Gastroesophageal sphincter (tissue), 3 donors: Measurements from ENCODE around the gene TCEAL1.
"Not testable (repeated sequence)": the region's sequence is repeated elsewhere in the genome, so short reads cannot be mapped to it uniquely, and the experiment has no call there.

ENCODE experiments used
- EP300 ChIP-seq: sonication (generic); formaldehyde crosslinking; IDR thresholded peaks from one replicate; pipeline ENCODE4 v1.6.1; 2017; ENCODE audit warnings: antibody characterized with exemption, mild to moderate bottlenecking
- POLR2A ChIP-seq, 2 donors: fragments of 450-650 bp; IDR thresholded peaks; one replicate each; pipeline ENCODE4 v1.6.1; 2017; ENCODE audit warnings: antibody characterized with exemption in 2 of 2, mild to moderate bottlenecking in 2 of 2, moderate library complexity in 1 of 2
- POLR2AphosphoS5 ChIP-seq: sonication (generic); formaldehyde crosslinking; IDR thresholded peaks from one replicate; pipeline ENCODE4 v1.6.1; 2017; ENCODE audit warnings: antibody characterized with exemption
- TF ChIP-seq, protein P1 (sequence below), 4 experiments: fragments of 200-600 bp in 2 of 4; fragments of 450-650 bp in 2 of 4; sonication (generic) in 1 of 4; IDR thresholded peaks; one replicate each; pipeline ENCODE4 v1.5.1; 2017 to 2019; ENCODE audit warnings: antibody characterized with exemption in 4 of 4, mild to moderate bottlenecking in 2 of 4, moderate library complexity in 2 of 4

DNA sequence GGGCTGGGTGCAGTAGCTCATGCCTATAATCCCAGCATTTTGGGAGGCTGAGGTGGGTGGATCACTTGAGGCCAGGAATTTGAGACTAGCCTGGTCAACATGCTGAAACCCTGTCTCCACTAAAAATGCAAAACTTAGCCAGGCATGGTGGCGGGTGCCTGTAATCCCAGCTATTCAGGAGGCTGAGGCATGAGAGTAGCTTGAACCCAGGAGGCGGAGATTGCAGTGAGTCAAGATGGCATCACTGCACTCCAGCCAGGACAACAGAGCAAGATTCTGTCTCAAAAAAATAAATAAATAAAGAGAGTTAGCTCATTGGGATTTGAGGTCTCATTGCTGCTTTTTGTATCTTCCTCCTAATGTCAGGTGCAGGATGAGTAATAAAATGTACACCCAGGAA lies 28.3 kb downstream of the TCEAL1 start:
- TF ChIP-seq, protein P1, sequence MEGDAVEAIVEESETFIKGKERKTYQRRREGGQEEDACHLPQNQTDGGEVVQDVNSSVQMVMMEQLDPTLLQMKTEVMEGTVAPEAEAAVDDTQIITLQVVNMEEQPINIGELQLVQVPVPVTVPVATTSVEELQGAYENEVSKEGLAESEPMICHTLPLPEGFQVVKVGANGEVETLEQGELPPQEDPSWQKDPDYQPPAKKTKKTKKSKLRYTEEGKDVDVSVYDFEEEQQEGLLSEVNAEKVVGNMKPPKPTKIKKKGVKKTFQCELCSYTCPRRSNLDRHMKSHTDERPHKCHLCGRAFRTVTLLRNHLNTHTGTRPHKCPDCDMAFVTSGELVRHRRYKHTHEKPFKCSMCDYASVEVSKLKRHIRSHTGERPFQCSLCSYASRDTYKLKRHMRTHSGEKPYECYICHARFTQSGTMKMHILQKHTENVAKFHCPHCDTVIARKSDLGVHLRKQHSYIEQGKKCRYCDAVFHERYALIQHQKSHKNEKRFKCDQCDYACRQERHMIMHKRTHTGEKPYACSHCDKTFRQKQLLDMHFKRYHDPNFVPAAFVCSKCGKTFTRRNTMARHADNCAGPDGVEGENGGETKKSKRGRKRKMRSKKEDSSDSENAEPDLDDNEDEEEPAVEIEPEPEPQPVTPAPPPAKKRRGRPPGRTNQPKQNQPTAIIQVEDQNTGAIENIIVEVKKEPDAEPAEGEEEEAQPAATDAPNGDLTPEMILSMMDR (IDR thresholded peaks at IDR 0.05) = not testable (repeated sequence)
- TF ChIP-seq EP300; POLR2A (IDR thresholded peaks at IDR 0.05); POLR2AphosphoS5: not testable (repeated sequence)
